K562 (cell line): Measurements from ENCODE around the gene ULK3. TPM values are rescaled to one million over a fixed set of nuclear protein-coding genes. Genes with fewer than 3 reads are reported as not detected.

Experiments
- CCAR2 ChIP-seq: fragments of 200-400 bp; formaldehyde crosslinking; IDR thresholded peaks from 2 replicates; pipeline ENCODE4 v1.6.1; 2017; ENCODE audit warnings: mild to moderate bottlenecking, low read depth, low read length
- EZH2 ChIP-seq: IDR thresholded peaks from 2 replicates; pipeline ENCODE4 v1.6.1; 2012; ENCODE audit warnings: low read depth, mild to moderate bottlenecking, inconsistent platforms, low read length, borderline replicate concordance
- FIP1L1 ChIP-seq: fragments of 200-400 bp; formaldehyde crosslinking; IDR thresholded peaks from 2 replicates; pipeline ENCODE4 v1.6.1; 2018; ENCODE audit warnings: mild to moderate bottlenecking, low read depth, low read length; ENCODE audit not compliant: poor library complexity, severe bottlenecking
- GABPA ChIP-seq: fragments of 200-800 bp; sonication (Bioruptor generic); conservative IDR thresholded peaks from 2 replicates; pipeline ENCODE4 v1.6.1; 2016; ENCODE audit warnings: low read depth, missing genetic modification characterization, missing compliant biosample characterization
- GTF2F1 ChIP-seq: IDR thresholded peaks from 2 replicates; pipeline ENCODE4 v1.6.1; 2011; ENCODE audit warnings: low read depth, low read length, improper control_type of control experiment
- HDAC2 ChIP-seq: fragments of 450-650 bp; IDR thresholded peaks from 2 replicates; pipeline ENCODE4 v1.6.1; 2016; ENCODE audit warnings: mild to moderate bottlenecking
- PKNOX1 ChIP-seq: fragments of 450-650 bp; IDR thresholded peaks from 2 replicates; pipeline ENCODE4 v1.6.1; 2016
- RAD51 ChIP-seq: fragments of 450-650 bp; IDR thresholded peaks from 2 replicates; pipeline ENCODE4 v1.7.1; 2016; ENCODE audit warnings: low read depth, mild to moderate bottlenecking, borderline replicate concordance
- RFX7 ChIP-seq: fragments of 250-450 bp; sonication (Bioruptor Pico); IDR thresholded peaks from 2 replicates; pipeline ENCODE4 v1.5.1; 2021; ENCODE audit warnings: mild to moderate bottlenecking
- SMARCC2 ChIP-seq: fragments of 450-650 bp; IDR thresholded peaks from 2 replicates; pipeline ENCODE4 v1.6.1; 2017; ENCODE audit warnings: antibody characterized with exemption, moderate library complexity, mild to moderate bottlenecking, low read depth
- U2AF2 ChIP-seq: fragments of 200-400 bp; formaldehyde crosslinking; optimal IDR thresholded peaks from 2 replicates; pipeline ENCODE3; 2017; ENCODE audit warnings: low read depth, mild to moderate bottlenecking, low read length
- ZKSCAN8 ChIP-seq: fragments of 200-800 bp; sonication (Bioruptor generic); IDR thresholded peaks from 2 replicates; pipeline ENCODE4 v1.6.1; 2016; ENCODE audit warnings: missing genetic modification characterization, missing compliant biosample characterization
- ZNF253 ChIP-seq: fragments of 250-450 bp; sonication (Bioruptor Pico); conservative IDR thresholded peaks from 2 replicates; pipeline ENCODE4 v1.6.1; 2021; ENCODE audit warnings: mild to moderate bottlenecking
- ZNF518B ChIP-seq: fragments of 250-450 bp; sonication (Bioruptor Pico); IDR thresholded peaks from 2 replicates; pipeline ENCODE4 v1.5.0; 2021; ENCODE audit warnings: mild to moderate bottlenecking, moderate library complexity
- ZNF75A ChIP-seq: fragments of 450-650 bp; formaldehyde crosslinking; IDR thresholded peaks from 2 replicates; pipeline ENCODE4 v1.4.0; 2020; ENCODE audit warnings: mild to moderate bottlenecking
- ZNF785 ChIP-seq: fragments of 250-450 bp; sonication (Bioruptor Pico); IDR thresholded peaks from 2 replicates; pipeline ENCODE4 v1.4.0; 2020; ENCODE audit warnings: mild to moderate bottlenecking
- polyA plus RNA-seq, 8 experiments: library from polyadenylated mRNA; depleted of rRNA in 4 of 8; stranded (reverse) in 5 of 8; unstranded in 3 of 8; fragments of >200 nt; fragmentation: Nextera tagmentation in 2 of 8; fragmentation: Illumina TruSeq in 1 of 8; extraction: Ambion mirVana in 2 of 8; extraction: Trizol in 1 of 8; gene quantifications; 2 replicates each; pipeline versions ENCODE4 v1.2.1 to v1.2.3, GENCODE V29; 2011 to 2014; ENCODE audit warnings: inconsistent platforms in 1 of 8, missing spikeins in 1 of 8
- total RNA-seq, 7 experiments: library from RNA; depleted of rRNA in 6 of 7; stranded (reverse); fragments of >200 nt in 6 of 7; fragmentation: Illumina TruSeq in 2 of 7; extraction: Trizol in 2 of 7; gene quantifications; 2 replicates each; pipeline versions ENCODE4 v1.2.1 to v1.2.3, GENCODE V29; 2011 to 2021; ENCODE audit warnings: low replicate concordance in 1 of 7
- TF ChIP-seq, protein P1 (sequence below): fragments of 450-650 bp; IDR thresholded peaks from 2 replicates; pipeline ENCODE4 v1.6.1; 2018; ENCODE audit not compliant: partially characterized antibody
- TF ChIP-seq, protein P2 (sequence below): fragments of 250-450 bp; sonication (Bioruptor Pico); IDR thresholded peaks from 2 replicates; pipeline ENCODE4 v1.8.0; 2022; ENCODE audit warnings: inconsistent platforms

Gene ULK3
- total and polyA plus RNA-seq, 9 of the 15 experiments (the other 6 are each of a cell fraction or from before 2014, with no cell fraction given), result 0.68 to 68.0 (median 34.9) TPM

GRCh38 chr15:74842581-74843444 is at the start of gene ULK3 (continued):
- no peak for TF ChIP-seq SMARCC2
- no peak for TF ChIP-seq CCAR2
- TF ChIP-seq RAD51, result peak; percentile 86
- TF ChIP-seq EZH2, result no peak
- TF ChIP-seq ZNF785, result no peak
- no peak for TF ChIP-seq RFX7 (CRISPR knock-in tag)
- peak; percentile 95 for TF ChIP-seq FIP1L1
- TF ChIP-seq, protein P1, sequence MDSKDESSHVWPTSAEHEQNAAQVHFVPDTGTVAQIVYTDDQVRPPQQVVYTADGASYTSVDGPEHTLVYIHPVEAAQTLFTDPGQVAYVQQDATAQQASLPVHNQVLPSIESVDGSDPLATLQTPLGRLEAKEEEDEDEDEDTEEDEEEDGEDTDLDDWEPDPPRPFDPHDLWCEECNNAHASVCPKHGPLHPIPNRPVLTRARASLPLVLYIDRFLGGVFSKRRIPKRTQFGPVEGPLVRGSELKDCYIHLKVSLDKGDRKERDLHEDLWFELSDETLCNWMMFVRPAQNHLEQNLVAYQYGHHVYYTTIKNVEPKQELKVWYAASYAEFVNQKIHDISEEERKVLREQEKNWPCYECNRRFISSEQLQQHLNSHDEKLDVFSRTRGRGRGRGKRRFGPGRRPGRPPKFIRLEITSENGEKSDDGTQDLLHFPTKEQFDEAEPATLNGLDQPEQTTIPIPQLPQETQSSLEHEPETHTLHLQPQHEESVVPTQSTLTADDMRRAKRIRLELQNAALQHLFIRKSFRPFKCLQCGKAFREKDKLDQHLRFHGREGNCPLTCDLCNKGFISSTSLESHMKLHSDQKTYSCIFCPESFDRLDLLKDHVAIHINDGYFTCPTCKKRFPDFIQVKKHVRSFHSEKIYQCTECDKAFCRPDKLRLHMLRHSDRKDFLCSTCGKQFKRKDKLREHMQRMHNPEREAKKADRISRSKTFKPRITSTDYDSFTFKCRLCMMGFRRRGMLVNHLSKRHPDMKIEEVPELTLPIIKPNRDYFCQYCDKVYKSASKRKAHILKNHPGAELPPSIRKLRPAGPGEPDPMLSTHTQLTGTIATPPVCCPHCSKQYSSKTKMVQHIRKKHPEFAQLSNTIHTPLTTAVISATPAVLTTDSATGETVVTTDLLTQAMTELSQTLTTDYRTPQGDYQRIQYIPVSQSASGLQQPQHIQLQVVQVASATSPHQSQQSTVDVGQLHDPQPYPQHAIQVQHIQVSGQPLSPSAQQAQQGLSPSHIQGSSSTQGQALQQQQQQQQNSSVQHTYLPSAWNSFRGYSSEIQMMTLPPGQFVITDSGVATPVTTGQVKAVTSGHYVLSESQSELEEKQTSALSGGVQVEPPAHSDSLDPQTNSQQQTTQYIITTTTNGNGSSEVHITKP, result no peak
- no peak for TF ChIP-seq ZNF253 (CRISPR knock-in tag)
- TF ChIP-seq ZNF75A, result no peak
- no peak for TF ChIP-seq ZKSCAN8
- no peak for TF ChIP-seq ZNF518B (CRISPR knock-in tag)
- no peak for TF ChIP-seq HDAC2
- no peak for TF ChIP-seq U2AF2
- TF ChIP-seq GABPA (tag), result peak; percentile 86
- TF ChIP-seq PKNOX1, result peak; percentile 98
- 0 out of 2 replicates have a peak, but pooled peaks have one; percentile 35 for TF ChIP-seq GTF2F1
- TF ChIP-seq, protein P2, sequence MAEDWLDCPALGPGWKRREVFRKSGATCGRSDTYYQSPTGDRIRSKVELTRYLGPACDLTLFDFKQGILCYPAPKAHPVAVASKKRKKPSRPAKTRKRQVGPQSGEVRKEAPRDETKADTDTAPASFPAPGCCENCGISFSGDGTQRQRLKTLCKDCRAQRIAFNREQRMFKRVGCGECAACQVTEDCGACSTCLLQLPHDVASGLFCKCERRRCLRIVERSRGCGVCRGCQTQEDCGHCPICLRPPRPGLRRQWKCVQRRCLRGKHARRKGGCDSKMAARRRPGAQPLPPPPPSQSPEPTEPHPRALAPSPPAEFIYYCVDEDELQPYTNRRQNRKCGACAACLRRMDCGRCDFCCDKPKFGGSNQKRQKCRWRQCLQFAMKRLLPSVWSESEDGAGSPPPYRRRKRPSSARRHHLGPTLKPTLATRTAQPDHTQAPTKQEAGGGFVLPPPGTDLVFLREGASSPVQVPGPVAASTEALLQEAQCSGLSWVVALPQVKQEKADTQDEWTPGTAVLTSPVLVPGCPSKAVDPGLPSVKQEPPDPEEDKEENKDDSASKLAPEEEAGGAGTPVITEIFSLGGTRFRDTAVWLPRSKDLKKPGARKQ (CRISPR knock-in tag), result no peak
